ENCODE results near the gene NUB1.

GRCh38 chr7:151389768-151390597 is 48.4 kb downstream of the NUB1 start:
- TF ChIP-seq SUZ12 (IDR thresholded peaks at IDR 0.05; ENCODE audit: extremely low read depth, insufficient read depth, insufficient read length), result no peak
- TF ChIP-seq ZNF274 (IDR thresholded peaks at IDR 0.05; ENCODE audit: low read depth, low read length), result no peak

Measured in NT2/D1 (cell line).